GM18520 (cell line): Measurements from ENCODE around the gene PLB1.

Experiments
- ATAC-seq: cut with Tn5 transposase; IDR thresholded peaks from one replicate; pipeline ENCODE4 v1.9.1; 2021; ENCODE audit not compliant: unreplicated experiment

The PLB1 gene

DNA sequence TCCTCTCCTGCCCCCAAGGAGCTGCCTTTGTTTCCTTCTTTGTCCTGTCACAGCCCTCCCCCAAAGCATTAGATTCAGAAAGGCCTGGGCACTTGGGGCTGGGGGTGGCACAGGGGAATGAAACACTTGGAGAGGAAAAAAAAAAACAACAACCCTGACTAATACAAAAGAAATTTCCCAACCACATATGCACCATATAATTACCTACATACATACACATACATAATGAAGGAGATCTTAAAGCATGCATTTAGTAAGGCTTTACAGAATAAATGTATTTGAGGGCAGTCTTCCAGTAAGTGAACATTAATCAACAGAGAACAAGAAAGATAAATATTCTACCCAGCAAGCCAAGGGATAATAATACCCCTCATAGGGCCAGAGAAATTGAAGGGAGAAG is 185.7 kb downstream of the PLB1 start:
- no peak for ATAC-seq

DNA sequence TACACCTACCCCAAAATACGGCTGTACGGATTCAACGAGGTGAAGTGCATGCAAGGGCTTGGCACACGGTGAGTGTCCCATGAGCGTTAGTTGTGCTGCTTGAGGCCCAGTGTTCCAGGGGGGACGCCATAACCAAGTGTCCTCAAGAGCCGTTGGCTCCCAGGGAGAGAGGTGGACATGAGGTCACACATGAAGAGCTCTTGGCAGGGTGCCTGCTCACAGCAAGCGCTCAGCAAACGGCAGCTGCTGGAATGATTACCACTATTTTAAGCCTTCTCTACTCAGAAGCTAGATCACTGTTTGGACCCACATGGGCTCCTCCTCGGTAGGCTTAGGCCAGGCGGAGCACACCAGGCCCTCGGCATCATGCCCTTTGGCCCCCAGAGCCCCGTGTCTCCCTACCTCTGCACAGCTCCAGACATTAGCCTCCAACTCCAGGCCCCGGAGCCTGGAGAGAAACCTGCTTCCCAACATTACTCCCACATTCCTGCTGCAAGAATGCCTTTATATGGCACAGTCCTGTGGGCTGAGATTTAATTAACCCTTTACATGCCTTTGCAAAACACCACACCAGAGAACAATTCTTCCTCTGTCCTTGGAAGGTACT is 187.3 kb downstream of the PLB1 start:
- ATAC-seq = no peak

GRCh38 chr2:28684142-28684858 is 188.4 kb downstream of the PLB1 start:
- ATAC-seq = no peak

GRCh38 chr2:28687171-28687570 is 191.3 kb downstream of the PLB1 start:
- ATAC-seq = no peak

- no peak for ATAC-seq
Observed at GRCh38 chr2:28687640-28688385, 192.0 kb downstream of the PLB1 start.

DNA sequence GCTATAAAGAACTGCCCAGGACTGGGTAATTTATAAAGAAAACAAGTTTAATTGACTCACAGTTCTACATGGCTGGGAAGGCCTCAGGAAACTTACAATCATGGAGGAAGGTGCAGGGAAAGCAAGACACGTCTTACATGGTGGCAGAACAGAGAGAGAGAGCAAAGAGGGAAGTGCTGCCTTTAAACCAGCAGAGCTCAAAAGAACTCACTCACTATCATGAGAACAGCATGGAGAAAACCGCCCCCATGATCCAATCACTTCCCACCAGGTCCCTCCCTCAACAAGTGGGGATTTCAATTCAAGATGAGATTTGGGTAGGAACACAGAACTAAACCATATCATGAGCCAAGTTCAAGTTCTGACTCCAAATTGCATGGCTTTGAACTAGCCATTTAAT is 193.0 kb downstream of the PLB1 start:
- ATAC-seq = no peak

- no peak for ATAC-seq
Observed at GRCh38 chr2:28689771-28690170, 193.9 kb downstream of the PLB1 start.

GRCh38 chr2:28692411-28692810 is 196.6 kb downstream of the PLB1 start:
- ATAC-seq = no peak

GRCh38 chr2:28693223-28693622 is 197.4 kb downstream of the PLB1 start:
- ATAC-seq = no peak
